Upper lobe of left lung (tissue), 4 donors: ENCODE results near the gene SIPA1.

ENCODE experiments used
- CTCF ChIP-seq, 6 experiments: fragments of 450-650 bp in 4 of 6; fragments of 200-600 bp in 2 of 6; sonication (generic) in 2 of 6; IDR thresholded peaks; one replicate each; pipeline ENCODE4 v1.5.1; 2016 to 2019; ENCODE audit warnings: antibody characterized with exemption in 6 of 6
- POLR2A ChIP-seq, 4 donors: fragments of 450-650 bp; IDR thresholded peaks; one replicate each; pipeline ENCODE4 v1.5.1; 2016 to 2017; ENCODE audit warnings: antibody characterized with exemption in 4 of 4, mild to moderate bottlenecking in 2 of 4
- POLR2AphosphoS5 ChIP-seq, 2 donors: sonication (generic); formaldehyde crosslinking; IDR thresholded peaks; one replicate each; pipeline ENCODE4 v1.5.1; 2017; ENCODE audit warnings: antibody characterized with exemption in 2 of 2

- TF ChIP-seq CTCF (IDR thresholded peaks at IDR 0.05) (no peak), POLR2AphosphoS5 (IDR thresholded peaks at IDR 0.05) (no peak), POLR2A (IDR thresholded peaks at IDR 0.05) (no peak)
Observed at GRCh38 chr11:65590240-65590738, 47.6 kb upstream of the SIPA1 start.
